Uterus (tissue), 4 donors: Measurements from ENCODE around the gene UQCRC1. TPM values are rescaled to one million over a fixed set of nuclear protein-coding genes. Genes with fewer than 3 reads are reported as not detected.

Source experiments
- DNase-seq, 2 donors: peaks; one replicate each; pipeline ENCODE4 v3.0.0-alpha.2; 2019 to 2020
- H3K27ac ChIP-seq, 2 donors: fragments of 200-600 bp; sonication (generic); 1 replicate in 1 of 2; 2 replicates in 1 of 2; pipeline ENCODE4 v1.5.1; 2016 to 2018
- H3K27me3 ChIP-seq, 2 donors: fragments of 200-600 bp; sonication (generic); one replicate each; pipeline ENCODE4 v1.5.1; 2018 to 2019; ENCODE audit warnings: control low read depth in 1 of 2
- H3K36me3 ChIP-seq, 2 donors: fragments of 200-600 bp; sonication (generic); one replicate each; pipeline ENCODE4 v1.5.1; 2019; ENCODE audit warnings: control low read depth in 1 of 2
- H3K4me1 ChIP-seq, 2 donors: fragments of 200-600 bp; sonication (generic); one replicate each; pipeline ENCODE4 v1.5.1; 2018 to 2019; ENCODE audit warnings: control low read depth in 1 of 2
- H3K4me3 ChIP-seq, 2 donors: fragments of 200-600 bp; sonication (generic); 1 replicate in 1 of 2; 2 replicates in 1 of 2; pipeline ENCODE4 v1.5.1; 2018 to 2019; ENCODE audit warnings: mild to moderate bottlenecking in 1 of 2
- H3K9me3 ChIP-seq, 2 donors: fragments of 200-600 bp; sonication (generic); one replicate each; pipeline ENCODE4 v1.5.1; 2019; ENCODE audit warnings: control low read depth in 1 of 2
- CTCF ChIP-seq, 4 experiments: fragments of 200-600 bp in 2 of 4; fragments of 450-650 bp in 2 of 4; sonication (generic) in 2 of 4; IDR thresholded peaks; one replicate each; pipeline ENCODE4 v1.5.1; 2016 to 2019; ENCODE audit warnings: antibody characterized with exemption in 4 of 4, mild to moderate bottlenecking in 2 of 4, moderate library complexity in 1 of 4
- POLR2A ChIP-seq, 2 donors: fragments of 450-650 bp; IDR thresholded peaks; one replicate each; pipeline ENCODE4 v1.6.1; 2016; ENCODE audit warnings: antibody characterized with exemption in 2 of 2, mild to moderate bottlenecking in 1 of 2, moderate library complexity in 1 of 2
- intact Hi-C: fragments of 100-400 bp; cut with DNase I; formaldehyde crosslinking; loops from one replicate; pipeline ENCODE4 v1.15.1; 2023; ENCODE audit warnings: low total_unique reads
- total RNA-seq, 4 donors: library from RNA; depleted of rRNA in 3 of 4; stranded (reverse); fragments of >200 nt in 3 of 4; gene quantifications; one replicate each; pipeline versions ENCODE4 v1.1.0 to v1.2.4, GENCODE V29; 2014 to 2023
- donor health status: DM: yes; HTN: yes; CAD: no.

UQCRC1 gene
- total RNA-seq, 4 donors from 2014 or later, result 54.4 to 409 (median 155) TPM

DNA sequence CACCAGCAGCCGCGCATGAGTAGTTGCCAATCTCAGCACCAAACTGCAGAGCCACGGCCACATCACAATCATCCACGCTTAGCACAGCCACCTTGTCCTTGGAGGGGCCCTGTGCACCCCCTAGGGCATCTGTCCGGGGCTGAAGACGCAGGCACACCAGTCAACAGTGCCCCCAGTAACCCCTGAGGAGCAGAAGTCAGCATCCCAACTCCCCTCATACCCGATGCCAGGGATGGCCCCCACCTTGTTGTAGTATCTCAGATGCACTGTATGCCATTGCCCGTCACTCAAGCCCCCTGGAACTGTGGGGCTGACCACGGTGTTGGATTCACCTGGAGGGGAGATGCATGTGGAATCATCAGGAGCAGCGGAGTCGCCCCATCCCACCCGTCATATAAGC is 45.6 kb upstream of the UQCRC1 start:
- Histone ChIP-seq H3K27me3 (no peaks in the 10 kb centered on the region), H3K27ac (no peak overlapping the region)

GRCh38 chr3:48652923-48653715 is 43.7 kb upstream of the UQCRC1 start:
- H3K36me3 ChIP-seq, result no peaks in the 10 kb centered on the region
- DNase-seq, result no peak
- intact Hi-C loops, result no loop called here

More for the DNA sequence above, 45.6 kb upstream of the UQCRC1 start:
- no peak for DNase-seq
- no peak for TF ChIP-seq POLR2A (IDR thresholded peaks at IDR 0.05)
- no peak for TF ChIP-seq CTCF (IDR thresholded peaks at IDR 0.05)
- no peaks in the 10 kb centered on the region for H3K9me3 ChIP-seq
- no peaks in the 10 kb centered on the region for H3K36me3 ChIP-seq
- intact Hi-C loops, result no loop called here
- no peaks in the 10 kb centered on the region for H3K4me1 ChIP-seq
- no peak overlapping the region for H3K4me3 ChIP-seq

DNA sequence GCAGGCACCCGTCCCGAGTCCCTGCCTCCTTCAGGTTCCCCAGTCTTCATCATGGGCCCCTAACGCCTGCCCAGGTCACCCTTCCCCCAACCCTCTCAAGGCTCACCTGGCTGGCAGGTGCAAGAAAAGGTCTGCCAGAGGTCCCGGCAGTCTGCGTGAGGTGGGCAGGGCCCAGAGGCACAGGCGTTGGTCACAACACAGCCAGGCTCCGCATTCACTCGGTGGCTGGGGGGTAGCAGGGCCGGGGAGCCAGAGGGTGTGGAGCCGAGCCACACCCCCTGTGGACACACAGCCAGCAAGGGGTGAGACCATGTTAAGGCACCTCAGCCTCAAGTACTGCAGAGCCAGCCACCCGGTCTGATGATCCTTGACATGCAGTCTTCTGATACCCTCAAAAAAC is 42.3 kb upstream of the UQCRC1 start:
- TF ChIP-seq POLR2A (IDR thresholded peaks at IDR 0.05) (no peak), CTCF (IDR thresholded peaks at IDR 0.05) (no peak)
- no peak overlapping the region for H3K27ac ChIP-seq
- no peaks in the 10 kb centered on the region for H3K9me3 ChIP-seq
- intact Hi-C loops, result no loop called here
- no peaks in the 10 kb centered on the region for H3K27me3 ChIP-seq
- no peak for DNase-seq
- no peak overlapping the region for H3K4me3 ChIP-seq
- no peaks in the 10 kb centered on the region for H3K36me3 ChIP-seq
- H3K4me1 ChIP-seq, result no peaks in the 10 kb centered on the region

More at GRCh38 chr3:48652923-48653715, 43.7 kb upstream of the UQCRC1 start:
- H3K27me3 ChIP-seq, result no peaks in the 10 kb centered on the region
- TF ChIP-seq CTCF (IDR thresholded peaks at IDR 0.05) (no peak), POLR2A (IDR thresholded peaks at IDR 0.05) (no peak)
- no peaks in the 10 kb centered on the region for H3K4me1 ChIP-seq
- H3K27ac ChIP-seq, result no peak overlapping the region
- no peak overlapping the region for H3K4me3 ChIP-seq
- no peaks in the 10 kb centered on the region for H3K9me3 ChIP-seq

DNA sequence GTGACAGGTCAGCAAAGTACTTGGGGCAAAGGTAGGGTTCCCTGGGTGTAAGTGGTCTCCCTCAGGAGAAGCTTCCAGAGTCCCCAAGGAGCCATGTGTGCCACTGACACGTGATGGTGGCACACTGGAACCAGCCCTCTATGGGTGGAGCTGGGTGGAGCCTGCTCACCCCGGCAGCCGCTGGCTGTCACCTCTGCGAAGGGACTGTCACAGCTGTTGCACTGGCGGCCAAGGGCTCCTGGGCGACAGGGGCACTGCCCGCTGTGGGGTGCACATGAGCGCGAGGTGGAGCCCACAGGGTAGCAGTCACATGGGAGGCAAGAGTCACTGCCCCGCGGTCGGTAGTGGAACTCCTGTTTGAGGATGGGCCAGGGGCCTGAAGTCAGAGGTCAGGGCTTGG is 41.3 kb upstream of the UQCRC1 start:
- intact Hi-C loops, result no loop called here
- Histone ChIP-seq H3K4me3 (no peak overlapping the region), H3K27ac (no peak overlapping the region), H3K36me3 (no peaks in the 10 kb centered on the region), H3K9me3 (no peaks in the 10 kb centered on the region), H3K27me3 (no peaks in the 10 kb centered on the region), H3K4me1 (no peaks in the 10 kb centered on the region)
- DNase-seq, result no peak
- TF ChIP-seq CTCF (IDR thresholded peaks at IDR 0.05) (no peak), POLR2A (IDR thresholded peaks at IDR 0.05) (no peak)

DNA sequence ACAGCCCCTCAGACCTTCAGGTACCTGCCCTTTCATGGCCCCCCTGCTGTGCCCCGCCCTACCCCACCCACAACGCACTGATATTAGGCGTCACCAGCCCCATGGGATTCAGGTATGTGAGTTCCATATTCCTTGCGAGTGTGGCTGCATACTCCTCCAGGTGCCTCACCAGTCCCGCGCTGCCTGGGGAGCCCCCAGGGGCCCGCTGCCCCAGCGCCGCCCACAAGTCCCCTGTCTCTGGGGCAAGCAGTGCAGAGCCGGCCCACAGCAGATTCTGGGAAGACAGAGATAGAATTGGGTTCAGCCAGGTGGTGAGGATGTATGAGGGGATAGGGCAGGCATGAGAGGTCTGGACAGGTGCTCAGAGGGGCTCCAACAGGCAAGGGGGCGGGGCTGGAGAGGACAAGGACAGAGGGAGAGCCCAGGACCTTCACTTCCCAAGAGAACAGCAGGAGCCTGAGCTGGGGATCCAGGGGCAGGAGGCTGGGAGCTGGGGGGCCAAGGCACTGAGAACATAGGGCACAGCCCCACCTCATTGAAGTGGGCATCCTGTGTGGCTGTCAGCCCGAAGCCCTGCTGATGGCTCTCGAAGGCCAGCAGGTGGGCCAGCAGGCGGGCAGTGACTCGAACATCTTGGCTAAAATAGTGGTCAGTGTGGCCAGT is 38.9 kb upstream of the UQCRC1 start:
- Histone ChIP-seq H3K27ac (no peak overlapping the region), H3K9me3 (no peaks in the 10 kb centered on the region), H3K27me3 (no peaks in the 10 kb centered on the region), H3K4me1 (no peaks in the 10 kb centered on the region), H3K4me3 (no peak overlapping the region), H3K36me3 (no peaks in the 10 kb centered on the region)
- intact Hi-C loops, result no loop called here
- no peak for TF ChIP-seq CTCF (IDR thresholded peaks at IDR 0.05)
- TF ChIP-seq POLR2A (IDR thresholded peaks at IDR 0.05), result no peak
- DNase-seq, result no peak
